Spleen (tissue), 7 donors: ENCODE measurements around the gene APOL5.

Source experiments
- CTCF ChIP-seq, 11 experiments: fragments of 200-600 bp in 7 of 11; fragments of 450-650 bp in 4 of 11; sonication (generic) in 4 of 11; IDR thresholded peaks in 8 of 11; conservative IDR thresholded peaks in 3 of 11; 1 replicate in 7 of 11; 2 replicates in 4 of 11; pipeline versions ENCODE4 v1.4.0 to v1.8.0; 2016 to 2021; ENCODE audit warnings: antibody characterized with exemption in 11 of 11, inconsistent platforms in 4 of 11, mild to moderate bottlenecking in 1 of 11
- POLR2A ChIP-seq, 3 donors: fragments of 450-650 bp; IDR thresholded peaks; one replicate each; pipeline ENCODE4 v1.5.1; 2017; ENCODE audit warnings: antibody characterized with exemption in 3 of 3, mild to moderate bottlenecking in 1 of 3
- donor health status: DM: no; HTN: no; CAD: no; lungs with moderate emphysema.
- donor health status: DM: no; HTN: no; CAD: no.
- donor health status: DM: no; HTN: no; CAD: no.

- TF ChIP-seq CTCF (IDR thresholded peaks at IDR 0.05 in 8 of 11, conservative IDR thresholded peaks at IDR 0.05 in 3 of 11) (no peak), POLR2A (IDR thresholded peaks at IDR 0.05) (no peak)
Measured at GRCh38 chr22:35736701-35737100, 19.0 kb downstream of the APOL5 start.
